Body of pancreas (tissue), 4 donors: ENCODE data around the gene VRK1. TPM values are rescaled to one million over a fixed set of nuclear protein-coding genes. Genes with fewer than 3 reads are reported as not detected.

ENCODE experiments used
- ATAC-seq: fragments of 150-250 bp; one replicate; pipeline ENCODE4 v1.9.1; 2016
- DNase-seq, 4 donors: peaks; one replicate each; pipeline ENCODE4 v3.0.0-alpha.2; 2019
- H3K27ac ChIP-seq, 4 donors: fragments of 200-600 bp; sonication (generic); 1 replicate in 3 of 4; 2 replicates in 1 of 4; pipeline versions ENCODE4 v1.5.1 to v1.6.1; 2016 to 2019; ENCODE audit warnings: mild to moderate bottlenecking in 1 of 4, mixed read lengths in 1 of 4, moderate library complexity in 1 of 4
- H3K27me3 ChIP-seq, 2 donors: fragments of 200-600 bp; sonication (generic); one replicate each; pipeline ENCODE4 v1.6.0; 2016; ENCODE audit warnings: mild to moderate bottlenecking in 1 of 2
- H3K36me3 ChIP-seq, 2 donors: fragments of 200-600 bp; sonication (generic); replicated peaks in 1 of 2; 2 replicates each; pipeline ENCODE4 v1.5.1; 2016; ENCODE audit warnings: low read depth in 2 of 2; ENCODE audit not compliant: insufficient read depth in 1 of 2
- H3K4me1 ChIP-seq: fragments of 200-600 bp; sonication (generic); one replicate; pipeline ENCODE4 v1.6.0; 2016
- H3K4me3 ChIP-seq, 2 donors: fragments of 200-600 bp; sonication (generic); 1 replicate in 1 of 2; 2 replicates in 1 of 2; pipeline ENCODE4 v1.5.1; 2016 to 2019
- H3K9me3 ChIP-seq, 3 donors: fragments of 200-600 bp; sonication (generic); 1 replicate in 2 of 3; 2 replicates in 1 of 3; pipeline ENCODE4 v1.5.1; 2016
- POLR2A ChIP-seq, 3 donors: fragments of 450-650 bp; IDR thresholded peaks; one replicate each; pipeline ENCODE4 v1.6.1; 2016; ENCODE audit warnings: antibody characterized with exemption in 3 of 3, mild to moderate bottlenecking in 2 of 3
- WGBS, 2 donors: methylation state at CpG; one replicate each; pipeline ENCODE4 v1.1.5; 2017; 5-methylcytosine and 5-hydroxymethylcytosine counted together
- intact Hi-C: fragments of 100-400 bp; cut with DNase I; formaldehyde crosslinking; loops from one replicate; pipeline ENCODE4 v1.15.1; 2023
- total RNA-seq, 2 donors: library from RNA; depleted of rRNA; stranded (reverse); fragments of >200 nt; gene quantifications; one replicate each; pipeline ENCODE4 v1.1.0, GENCODE V29; 2016
- TF ChIP-seq, protein P1 (sequence below), 7 experiments: fragments of 450-650 bp in 4 of 7; fragments of 200-600 bp in 3 of 7; sonication (generic) in 3 of 7; IDR thresholded peaks; one replicate each; pipeline ENCODE4 v1.5.1; 2016 to 2019; ENCODE audit warnings: antibody characterized with exemption in 7 of 7

Gene VRK1
- total RNA-seq, 2 donors from 2014 or later, result 5.6 to 10.4 TPM

DNA sequence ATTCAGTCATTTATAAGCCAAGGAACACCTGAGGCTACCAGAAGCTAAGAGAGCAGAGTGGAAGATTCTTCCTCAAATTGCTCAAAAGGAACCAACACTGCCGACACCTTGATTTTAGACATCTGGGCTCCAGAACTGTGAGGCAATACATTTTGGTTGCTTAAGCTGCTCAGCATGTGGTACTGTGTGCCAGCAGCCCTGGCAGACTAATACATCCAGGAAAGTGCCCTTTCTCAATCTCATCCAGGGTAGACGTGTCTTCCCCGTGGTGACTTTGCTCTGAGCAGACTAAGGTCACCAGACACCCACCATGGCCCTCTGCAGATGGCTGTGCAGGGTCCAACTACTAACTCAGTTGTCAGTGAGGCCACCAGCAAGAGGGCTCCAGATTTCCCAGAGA, 122.8 kb downstream of the VRK1 start:
- WGBS, 2 donors, result 90 to 100% methylated on average over 1 to 3 of the region's 3 CpGs
- Histone ChIP-seq H3K9me3 (no peaks in the 10 kb centered on the region), H3K4me1 (no peaks in the 10 kb centered on the region), H3K36me3 (no peaks in the 10 kb centered on the region), H3K27ac (no peak overlapping the region), H3K4me3 (no peak overlapping the region), H3K27me3 (no peaks in the 10 kb centered on the region)
- intact Hi-C loops, result no loop called here
- DNase-seq (no peak), ATAC-seq (no peak)
- TF ChIP-seq, protein P1, sequence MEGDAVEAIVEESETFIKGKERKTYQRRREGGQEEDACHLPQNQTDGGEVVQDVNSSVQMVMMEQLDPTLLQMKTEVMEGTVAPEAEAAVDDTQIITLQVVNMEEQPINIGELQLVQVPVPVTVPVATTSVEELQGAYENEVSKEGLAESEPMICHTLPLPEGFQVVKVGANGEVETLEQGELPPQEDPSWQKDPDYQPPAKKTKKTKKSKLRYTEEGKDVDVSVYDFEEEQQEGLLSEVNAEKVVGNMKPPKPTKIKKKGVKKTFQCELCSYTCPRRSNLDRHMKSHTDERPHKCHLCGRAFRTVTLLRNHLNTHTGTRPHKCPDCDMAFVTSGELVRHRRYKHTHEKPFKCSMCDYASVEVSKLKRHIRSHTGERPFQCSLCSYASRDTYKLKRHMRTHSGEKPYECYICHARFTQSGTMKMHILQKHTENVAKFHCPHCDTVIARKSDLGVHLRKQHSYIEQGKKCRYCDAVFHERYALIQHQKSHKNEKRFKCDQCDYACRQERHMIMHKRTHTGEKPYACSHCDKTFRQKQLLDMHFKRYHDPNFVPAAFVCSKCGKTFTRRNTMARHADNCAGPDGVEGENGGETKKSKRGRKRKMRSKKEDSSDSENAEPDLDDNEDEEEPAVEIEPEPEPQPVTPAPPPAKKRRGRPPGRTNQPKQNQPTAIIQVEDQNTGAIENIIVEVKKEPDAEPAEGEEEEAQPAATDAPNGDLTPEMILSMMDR (IDR thresholded peaks at IDR 0.05), result no peak
- TF ChIP-seq POLR2A (IDR thresholded peaks at IDR 0.05), result no peak

DNA sequence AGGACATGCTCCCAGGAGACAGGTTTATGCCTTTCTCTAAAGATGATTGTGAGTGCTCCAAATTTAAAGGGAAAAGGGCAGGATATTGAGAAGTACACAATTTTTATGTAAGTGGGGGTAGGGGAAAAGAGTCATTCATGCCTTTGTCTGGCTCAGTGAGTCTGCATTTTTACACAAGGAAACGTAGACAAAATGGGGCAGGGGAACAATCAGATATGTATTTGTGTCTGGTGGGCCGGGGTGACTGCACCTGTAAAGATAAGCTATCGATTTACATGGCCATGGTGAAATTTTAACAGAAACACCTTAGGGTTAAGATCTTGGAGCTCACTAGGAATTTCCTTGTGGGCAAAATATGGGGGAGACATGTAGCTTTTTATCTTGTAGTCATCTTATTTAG, 123.6 kb downstream of the VRK1 start:
- WGBS, 2 donors, result 22 to 26% methylated on average over 3 of the region's 3 CpGs

DNA sequence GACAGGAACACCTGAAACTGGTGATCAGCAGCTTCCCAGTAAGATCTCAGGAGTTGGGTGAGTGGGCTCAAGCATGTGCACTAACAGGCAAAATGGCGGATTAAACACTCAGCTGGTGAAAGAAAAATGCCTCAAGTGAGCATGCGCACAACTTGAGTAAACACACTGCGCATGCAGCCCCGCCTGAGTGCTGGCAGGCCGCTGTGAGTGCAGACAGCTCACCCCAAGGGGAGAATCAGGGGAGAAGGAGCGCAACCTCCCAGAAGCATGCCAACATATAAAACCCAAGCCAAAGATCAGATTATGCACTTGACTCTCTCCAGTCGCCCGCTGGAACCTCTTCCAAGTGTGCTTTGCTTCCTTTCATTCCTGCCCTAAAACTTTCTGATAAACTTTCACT, 125.8 kb downstream of the VRK1 start:
- no peak for ATAC-seq
- H3K36me3 ChIP-seq, result no peaks in the 10 kb centered on the region
- intact Hi-C loops, result no loop called here

More for the DNA sequence above, 123.6 kb downstream of the VRK1 start:
- Histone ChIP-seq H3K4me1 (no peaks in the 10 kb centered on the region), H3K27me3 (no peaks in the 10 kb centered on the region), H3K36me3 (no peaks in the 10 kb centered on the region), H3K4me3 (no peak overlapping the region), H3K9me3 (no peaks in the 10 kb centered on the region), H3K27ac (no peak overlapping the region)
- DNase-seq, result no peak
- no peak for ATAC-seq
- intact Hi-C loops, result no loop called here
- TF ChIP-seq POLR2A (IDR thresholded peaks at IDR 0.05), result no peak
- TF ChIP-seq, protein P1 (IDR thresholded peaks at IDR 0.05), result no peak

DNA sequence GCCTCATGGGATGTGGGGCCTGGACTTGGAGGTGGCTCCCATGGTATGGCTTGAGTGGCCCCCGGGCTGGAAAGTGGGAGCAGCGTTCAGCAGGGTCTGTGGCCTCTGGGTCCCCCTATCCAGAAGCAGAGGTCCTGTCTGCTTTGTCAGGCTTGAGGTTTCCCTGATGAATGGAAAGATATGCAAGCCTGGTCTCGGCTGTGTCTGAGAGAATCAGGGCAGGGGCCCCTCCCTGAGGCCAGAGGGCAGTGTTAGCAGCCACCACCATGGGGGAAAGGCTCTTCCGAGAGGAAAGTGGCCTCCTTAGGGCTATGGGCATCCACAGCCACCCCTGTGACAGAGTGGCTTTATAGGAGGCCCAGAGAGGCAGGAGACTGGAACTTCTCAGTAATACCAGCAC, 128.2 kb downstream of the VRK1 start:
- Histone ChIP-seq H3K4me3 (no peak overlapping the region), H3K4me1 (no peaks in the 10 kb centered on the region), H3K27ac (no peak overlapping the region), H3K36me3 (no peaks in the 10 kb centered on the region), H3K9me3 (no peaks in the 10 kb centered on the region), H3K27me3 (no peaks in the 10 kb centered on the region)
- TF ChIP-seq, protein P1 (IDR thresholded peaks at IDR 0.05), result no peak
- TF ChIP-seq POLR2A (IDR thresholded peaks at IDR 0.05), result no peak
- whole genome bisulfite sequencing, 2 donors, result 83 to 90% methylated on average over 2 to 4 of the region's 4 CpGs
- DNase-seq (no peak), ATAC-seq (no peak)
- intact Hi-C loops, result no loop called here

More for the DNA sequence above, 125.8 kb downstream of the VRK1 start:
- no peaks in the 10 kb centered on the region for H3K9me3 ChIP-seq
- no peak for DNase-seq
- no peak overlapping the region for H3K4me3 ChIP-seq
- WGBS, 2 donors, result 92 to 94% methylated on average over 8 of the region's 8 CpGs
- TF ChIP-seq POLR2A (IDR thresholded peaks at IDR 0.05), result no peak
- TF ChIP-seq, protein P1 (IDR thresholded peaks at IDR 0.05), result no peak
- no peaks in the 10 kb centered on the region for H3K4me1 ChIP-seq
- no peak overlapping the region for H3K27ac ChIP-seq
- no peaks in the 10 kb centered on the region for H3K27me3 ChIP-seq

DNA sequence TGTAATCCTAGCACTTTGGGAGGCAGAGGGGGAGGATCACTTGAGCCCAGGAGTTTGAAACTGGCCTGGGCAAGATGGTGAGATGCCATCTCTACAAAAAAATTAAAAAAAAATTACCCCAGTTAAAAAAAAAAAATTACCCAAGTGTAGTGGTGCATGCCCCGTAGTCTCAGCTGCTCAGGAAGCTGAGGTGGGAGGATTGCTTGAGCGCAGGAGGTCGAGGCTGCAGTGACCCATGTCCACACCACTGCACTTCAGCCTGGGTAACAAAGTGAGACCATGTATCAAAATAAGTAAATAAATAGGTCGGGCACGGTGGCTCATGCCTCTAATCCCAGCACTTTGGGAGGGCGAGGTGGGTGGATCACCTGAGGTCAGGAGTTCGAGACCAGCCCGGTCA, 128.8 kb downstream of the VRK1 start:
- H3K27ac ChIP-seq, result no peak overlapping the region
- ATAC-seq (no peak), DNase-seq (no peak)
- intact Hi-C loops, result no loop called here
- H3K9me3 ChIP-seq, result no peaks in the 10 kb centered on the region
- H3K36me3 ChIP-seq, result no peaks in the 10 kb centered on the region
- TF ChIP-seq, protein P1 (IDR thresholded peaks at IDR 0.05), result no peak
- no peak for TF ChIP-seq POLR2A (IDR thresholded peaks at IDR 0.05)
- H3K4me1 ChIP-seq, result no peaks in the 10 kb centered on the region
- H3K27me3 ChIP-seq, result no peaks in the 10 kb centered on the region
- WGBS, 2 donors, result 90 to 92% methylated on average over 8 of the region's 8 CpGs
- no peak overlapping the region for H3K4me3 ChIP-seq
